Astrocyte (in vitro differentiated cells and primary cell): ENCODE results near the gene KIF23. TPM values are rescaled to one million over a fixed set of nuclear protein-coding genes. Genes with fewer than 3 reads are reported as not detected.
A peak's percentile ranks its signal among the peaks of the same experiment; 100 is the strongest.

Experiments
- DNase-seq: peaks from one replicate; pipeline ENCODE4 v3.0.0-alpha.2; 2010; ENCODE audit warnings: low read depth
- FAIRE-seq: peaks from 2 replicates; lab custom pipeline; 2011; peaks lifted over from hg19 to GRCh38; lab: Jason Lieb, UNC
- H2AFZ ChIP-seq: 2 replicates; pipeline ENCODE4 v1.6.0; 2012; ENCODE audit warnings: low read depth, low read length, inconsistent platforms
- H3K27ac ChIP-seq: 2 replicates; pipeline ENCODE4 v1.5.1; 2011; ENCODE audit warnings: low read depth, low read length, inconsistent platforms
- H3K27me3 ChIP-seq: 2 replicates; pipeline ENCODE4 v1.6.0; 2011; ENCODE audit warnings: low read length, inconsistent platforms; ENCODE audit not compliant: insufficient read depth
- H3K36me3 ChIP-seq: 2 replicates; pipeline ENCODE4 v1.5.1; 2011; ENCODE audit warnings: low read length, inconsistent platforms; ENCODE audit not compliant: insufficient read depth
- H3K4me1 ChIP-seq: 2 replicates; pipeline ENCODE4 v1.5.1; 2011; ENCODE audit warnings: low read length, inconsistent platforms; ENCODE audit not compliant: insufficient read depth
- H3K4me2 ChIP-seq: 2 replicates; pipeline ENCODE4 v1.6.0; 2012; ENCODE audit warnings: low read length, inconsistent platforms
- H3K4me3 ChIP-seq: 2 replicates; pipeline ENCODE4 v1.5.1; 2011; ENCODE audit warnings: low read depth, mild to moderate bottlenecking, low read length, inconsistent platforms; ENCODE audit not compliant: insufficient read depth
- H3K79me2 ChIP-seq: 2 replicates; pipeline ENCODE4 v1.6.0; 2012; ENCODE audit warnings: mild to moderate bottlenecking, low read length, inconsistent platforms; ENCODE audit not compliant: insufficient read depth
- H3K9ac ChIP-seq: 2 replicates; pipeline ENCODE4 v1.6.0; 2012; ENCODE audit warnings: mild to moderate bottlenecking, low read length, inconsistent platforms
- H3K9me3 ChIP-seq: 2 replicates; pipeline ENCODE4 v1.5.1; 2012; ENCODE audit warnings: low read depth, mild to moderate bottlenecking, low read length, inconsistent platforms; ENCODE audit not compliant: insufficient read depth
- H4K20me1 ChIP-seq: 2 replicates; pipeline ENCODE4 v1.6.0; 2012; ENCODE audit warnings: low read length, inconsistent platforms; ENCODE audit not compliant: insufficient read depth
- H3K27ac Mint-ChIP-seq: one replicate; pipeline ENCODE4 v1.8.0; 2021; ENCODE audit warnings: mild to moderate bottlenecking, mixed read lengths; ENCODE audit not compliant: unreplicated experiment
- H3K27me3 Mint-ChIP-seq: one replicate; pipeline ENCODE4 v1.8.0; 2021; ENCODE audit warnings: low read depth, mixed read lengths; ENCODE audit not compliant: unreplicated experiment
- H3K36me3 Mint-ChIP-seq: one replicate; pipeline ENCODE4 v1.8.0; 2021; ENCODE audit warnings: low read depth, mixed read lengths; ENCODE audit not compliant: unreplicated experiment
- H3K4me1 Mint-ChIP-seq: one replicate; pipeline ENCODE4 v1.8.0; 2021; ENCODE audit warnings: low read depth, mixed read lengths; ENCODE audit not compliant: unreplicated experiment
- H3K4me3 Mint-ChIP-seq: one replicate; pipeline ENCODE4 v1.8.0; 2021; ENCODE audit warnings: mild to moderate bottlenecking, moderate library complexity, mixed read lengths; ENCODE audit not compliant: unreplicated experiment
- H3K9me3 Mint-ChIP-seq: one replicate; pipeline ENCODE4 v1.8.0; 2021; ENCODE audit warnings: mild to moderate bottlenecking, mixed read lengths; ENCODE audit not compliant: unreplicated experiment
- EZH2 ChIP-seq: IDR thresholded peaks from 2 replicates; pipeline ENCODE4 v1.6.1; 2012; ENCODE audit warnings: mild to moderate bottlenecking, low read length, inconsistent platforms; ENCODE audit not compliant: insufficient read depth
- total RNA-seq: library from RNA; stranded (reverse); gene quantifications from 2 replicates; pipeline ENCODE4 v1.2.1, GENCODE V29; 2021
- TF ChIP-seq, protein P1 (sequence below): IDR thresholded peaks from 2 replicates; pipeline ENCODE4 v1.5.1; 2011; ENCODE audit warnings: low read depth, mild to moderate bottlenecking, inconsistent platforms, low read length, moderate library complexity; ENCODE audit not compliant: insufficient read depth

Gene KIF23
- total RNA-seq, 1 donor from 2014 or later = 11.8 TPM

DNA sequence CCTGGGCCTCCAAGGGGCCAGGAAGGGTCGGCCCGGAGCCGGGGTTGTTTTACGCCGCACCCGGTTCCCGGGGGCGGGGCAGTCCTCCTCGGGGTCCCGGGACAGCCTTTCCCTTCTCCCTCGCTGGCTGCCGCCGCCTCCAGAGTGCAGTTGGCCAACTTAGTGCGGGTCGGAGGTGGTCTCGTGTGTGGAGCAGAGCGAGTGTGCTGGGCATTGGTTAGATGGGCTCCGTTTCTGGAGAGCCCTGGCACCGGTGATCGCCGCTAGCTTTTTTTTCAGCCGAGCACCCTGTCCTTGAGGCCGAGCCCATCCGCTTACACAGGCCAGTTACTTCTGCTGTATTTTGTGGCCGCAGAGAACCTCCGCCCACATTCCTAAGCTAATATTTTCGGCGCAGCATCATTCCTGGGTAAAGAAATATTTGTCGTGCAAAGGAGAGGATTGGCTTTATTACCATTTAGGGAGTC is 585 bp downstream of the KIF23 start:
- H3K27ac ChIP-seq = peak overlapping the region; percentile 90
- peak overlapping the region; percentile 93 for H3K27ac Mint-ChIP-seq
- DNase-seq = peak; percentile 91
- FAIRE-seq = no peak
- peaks cover 24% of the 10 kb centered on the region for H3K4me1 ChIP-seq
- peaks cover 14% of the 10 kb centered on the region for H3K36me3 ChIP-seq
- H3K36me3 Mint-ChIP-seq = no peaks in the 10 kb centered on the region
- peaks cover 40% of the 10 kb centered on the region for H4K20me1 ChIP-seq
- H3K4me1 Mint-ChIP-seq = peaks cover 28% of the 10 kb centered on the region
- TF ChIP-seq EZH2 = no peak
- TF ChIP-seq, protein P1, sequence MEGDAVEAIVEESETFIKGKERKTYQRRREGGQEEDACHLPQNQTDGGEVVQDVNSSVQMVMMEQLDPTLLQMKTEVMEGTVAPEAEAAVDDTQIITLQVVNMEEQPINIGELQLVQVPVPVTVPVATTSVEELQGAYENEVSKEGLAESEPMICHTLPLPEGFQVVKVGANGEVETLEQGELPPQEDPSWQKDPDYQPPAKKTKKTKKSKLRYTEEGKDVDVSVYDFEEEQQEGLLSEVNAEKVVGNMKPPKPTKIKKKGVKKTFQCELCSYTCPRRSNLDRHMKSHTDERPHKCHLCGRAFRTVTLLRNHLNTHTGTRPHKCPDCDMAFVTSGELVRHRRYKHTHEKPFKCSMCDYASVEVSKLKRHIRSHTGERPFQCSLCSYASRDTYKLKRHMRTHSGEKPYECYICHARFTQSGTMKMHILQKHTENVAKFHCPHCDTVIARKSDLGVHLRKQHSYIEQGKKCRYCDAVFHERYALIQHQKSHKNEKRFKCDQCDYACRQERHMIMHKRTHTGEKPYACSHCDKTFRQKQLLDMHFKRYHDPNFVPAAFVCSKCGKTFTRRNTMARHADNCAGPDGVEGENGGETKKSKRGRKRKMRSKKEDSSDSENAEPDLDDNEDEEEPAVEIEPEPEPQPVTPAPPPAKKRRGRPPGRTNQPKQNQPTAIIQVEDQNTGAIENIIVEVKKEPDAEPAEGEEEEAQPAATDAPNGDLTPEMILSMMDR = no peak
- H3K9ac ChIP-seq = peak overlapping the region; percentile 92
- H3K27me3 ChIP-seq = no peaks in the 10 kb centered on the region
- H3K27me3 Mint-ChIP-seq = no peaks in the 10 kb centered on the region
- peak overlapping the region; percentile 87 for H3K4me3 Mint-ChIP-seq
- peak overlapping the region; percentile 95 for H3K4me3 ChIP-seq
- H3K79me2 ChIP-seq = peaks cover 98% of the 10 kb centered on the region
- no peaks in the 10 kb centered on the region for H3K9me3 ChIP-seq
- H3K4me2 ChIP-seq = peak overlapping the region; percentile 88
- no peaks in the 10 kb centered on the region for H3K9me3 Mint-ChIP-seq
- H2AFZ ChIP-seq = peak overlapping the region; percentile 73

DNA sequence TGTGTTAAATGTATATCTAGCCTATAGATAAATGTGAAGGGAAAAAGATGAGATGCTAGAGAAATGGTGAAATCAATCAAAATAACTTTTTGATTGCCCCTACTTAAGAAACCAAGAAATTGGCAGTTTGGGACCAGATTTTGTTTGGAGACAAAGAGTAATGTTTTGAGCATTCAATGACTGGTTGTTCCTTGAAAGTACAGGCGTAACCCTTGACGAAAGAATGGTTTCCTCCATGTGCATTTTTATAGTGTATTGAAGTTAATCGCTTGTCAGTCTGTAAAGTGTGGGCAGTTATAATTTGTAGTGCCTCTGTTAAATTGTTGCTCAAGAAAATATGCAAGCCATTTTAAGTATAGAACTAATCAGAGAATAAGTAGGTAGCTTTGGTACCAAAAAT is 1.2 kb downstream of the KIF23 start:
- H3K27me3 Mint-ChIP-seq = no peaks in the 10 kb centered on the region
- Histone ChIP-seq H3K4me1 (peaks cover 23% of the 10 kb centered on the region), H3K4me2 (peak overlapping the region; percentile 88), H3K79me2 (peaks cover 98% of the 10 kb centered on the region), H4K20me1 (peaks cover 33% of the 10 kb centered on the region), H2AFZ (no peak overlapping the region), H3K9ac (peak overlapping the region; percentile 92), H3K36me3 (peaks cover 14% of the 10 kb centered on the region), H3K4me3 (peak overlapping the region; percentile 95), H3K27ac (peak overlapping the region; percentile 78), H3K27me3 (no peaks in the 10 kb centered on the region), H3K9me3 (no peaks in the 10 kb centered on the region)
- TF ChIP-seq, protein P1 = no peak
- TF ChIP-seq EZH2 = no peak
- no peaks in the 10 kb centered on the region for H3K36me3 Mint-ChIP-seq
- DNase-seq (peak; percentile 51), FAIRE-seq (no peak)
- H3K27ac Mint-ChIP-seq = peak overlapping the region; percentile 93
- H3K9me3 Mint-ChIP-seq = no peaks in the 10 kb centered on the region
- peak overlapping the region; percentile 87 for H3K4me3 Mint-ChIP-seq
- peaks cover 28% of the 10 kb centered on the region for H3K4me1 Mint-ChIP-seq

DNA sequence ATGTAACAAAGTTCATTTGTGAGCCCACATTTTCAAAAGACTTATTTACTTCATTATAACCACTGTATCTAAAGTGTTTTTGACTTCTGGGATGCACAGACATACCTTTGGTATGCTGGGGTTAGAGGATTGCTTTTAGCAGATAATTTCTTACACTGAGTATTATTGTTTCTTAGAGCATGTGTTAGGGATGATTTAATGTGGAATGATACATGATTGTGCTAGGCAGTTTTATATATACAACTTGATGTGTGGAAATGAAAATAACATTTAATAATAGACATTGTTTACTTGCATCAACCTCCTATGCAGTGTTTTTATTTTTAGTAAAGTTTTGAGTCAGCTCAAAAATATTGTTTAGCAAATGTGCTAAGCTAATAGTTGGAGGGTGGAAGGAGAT is 3.4 kb downstream of the KIF23 start:
- Mint-ChIP-seq H3K4me3 (no peak overlapping the region), H3K27ac (no peak overlapping the region), H3K27me3 (no peaks in the 10 kb centered on the region), H3K4me1 (peaks cover 37% of the 10 kb centered on the region), H3K36me3 (no peaks in the 10 kb centered on the region), H3K9me3 (no peaks in the 10 kb centered on the region)
- Histone ChIP-seq H3K27me3 (no peaks in the 10 kb centered on the region), H3K4me2 (no peak overlapping the region), H3K9ac (no peak overlapping the region), H2AFZ (no peak overlapping the region), H4K20me1 (peaks cover 13% of the 10 kb centered on the region), H3K27ac (no peak overlapping the region), H3K4me3 (no peak overlapping the region), H3K79me2 (peaks cover 81% of the 10 kb centered on the region), H3K4me1 (peaks cover 19% of the 10 kb centered on the region), H3K9me3 (no peaks in the 10 kb centered on the region), H3K36me3 (peaks cover 22% of the 10 kb centered on the region)
- TF ChIP-seq, protein P1 = no peak
- no peak for TF ChIP-seq EZH2
- DNase-seq (no peak), FAIRE-seq (no peak)
